GM10266 (cell line): Measurements from ENCODE around the gene FCER2.

Source experiments
- DNase-seq: peaks from one replicate; pipeline ENCODE4 v3.0.0; 2012; ENCODE audit errors: extremely low spot score
- CTCF ChIP-seq: IDR thresholded peaks from 2 replicates; pipeline ENCODE4 v1.5.1; 2012; ENCODE audit warnings: mild to moderate bottlenecking, low read depth; ENCODE audit not compliant: control insufficient read depth, insufficient read depth; ENCODE audit errors: missing control alignments

FCER2 gene

GRCh38 chr19:7739801-7740681 lies 38.1 kb upstream of the FCER2 start:
- no peak for DNase-seq
- no peak for TF ChIP-seq CTCF

- TF ChIP-seq CTCF, result no peak
These were observed 37.4 kb upstream of the FCER2 start for GRCh38 chr19:7739211-7739755.

GRCh38 chr19:7738023-7738422 lies 36.1 kb upstream of the FCER2 start:
- DNase-seq, result no peak
- no peak for TF ChIP-seq CTCF

More at GRCh38 chr19:7739211-7739755, 37.4 kb upstream of the FCER2 start:
- DNase-seq, result no peak

- TF ChIP-seq CTCF, result no peak
- no peak for DNase-seq
These were observed 35.3 kb upstream of the FCER2 start for GRCh38 chr19:7737215-7737614.

GRCh38 chr19:7736148-7736547 lies 34.2 kb upstream of the FCER2 start:
- DNase-seq, result no peak
- TF ChIP-seq CTCF, result no peak

GRCh38 chr19:7734220-7735203 lies 32.6 kb upstream of the FCER2 start:
- DNase-seq, result no peak
- TF ChIP-seq CTCF, result no peak
